Measurements from ENCODE around the gene TMEM165. TPM values are rescaled to one million over a fixed set of nuclear protein-coding genes. Genes with fewer than 3 reads are reported as not detected.
A peak's percentile ranks its signal among the peaks of the same experiment; 100 is the strongest.

Gene TMEM165
- total and polyA plus RNA-seq, 9 of the 15 experiments (the other 6 are each of a cell fraction or from before 2014, with no cell fraction given): 21.3 to 145 (median 96.8) TPM

DNA sequence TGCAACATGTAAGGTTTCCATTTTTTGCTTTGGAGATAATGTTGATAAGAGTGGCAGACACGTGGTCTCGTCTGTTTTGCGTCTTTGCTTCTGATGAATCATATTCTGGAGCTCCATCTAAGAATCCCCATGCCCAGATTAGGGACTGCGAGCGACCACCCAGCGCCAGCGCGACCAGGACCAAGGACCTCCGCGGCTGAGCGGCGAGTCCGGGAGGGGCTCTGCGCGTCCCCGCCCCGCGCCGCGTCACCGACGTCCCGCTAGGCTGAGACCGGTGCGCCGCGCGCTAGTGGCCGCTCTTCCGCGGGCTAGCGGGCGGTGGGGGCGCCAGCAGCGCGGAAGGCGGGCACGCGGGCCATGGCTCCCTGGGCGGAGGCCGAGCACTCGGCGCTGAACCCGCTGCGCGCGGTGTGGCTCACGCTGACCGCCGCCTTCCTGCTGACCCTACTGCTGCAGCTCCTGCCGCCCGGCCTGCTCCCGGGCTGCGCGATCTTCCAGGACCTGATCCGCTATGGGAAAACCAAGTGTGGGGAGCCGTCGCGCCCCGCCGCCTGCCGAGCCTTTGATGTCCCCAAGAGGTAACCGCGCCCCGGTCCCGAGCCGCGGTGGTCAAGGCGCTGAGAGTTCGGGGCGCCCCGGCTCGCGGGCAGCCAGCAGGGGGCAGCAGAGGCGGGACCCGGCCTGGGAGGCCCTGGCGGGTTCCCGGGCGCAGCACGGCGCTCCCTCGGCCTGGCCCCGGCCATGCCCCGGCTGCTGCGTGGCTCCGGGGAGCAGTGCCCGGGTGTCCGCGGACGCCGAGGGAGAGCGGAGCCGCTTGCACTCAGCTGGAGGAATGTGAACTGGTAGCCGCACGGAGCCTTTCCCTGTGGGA lies 49.5 kb upstream of the TMEM165 start, which contains the start of gene SRD5A3 (continued):
- TF ChIP-seq, protein P1, sequence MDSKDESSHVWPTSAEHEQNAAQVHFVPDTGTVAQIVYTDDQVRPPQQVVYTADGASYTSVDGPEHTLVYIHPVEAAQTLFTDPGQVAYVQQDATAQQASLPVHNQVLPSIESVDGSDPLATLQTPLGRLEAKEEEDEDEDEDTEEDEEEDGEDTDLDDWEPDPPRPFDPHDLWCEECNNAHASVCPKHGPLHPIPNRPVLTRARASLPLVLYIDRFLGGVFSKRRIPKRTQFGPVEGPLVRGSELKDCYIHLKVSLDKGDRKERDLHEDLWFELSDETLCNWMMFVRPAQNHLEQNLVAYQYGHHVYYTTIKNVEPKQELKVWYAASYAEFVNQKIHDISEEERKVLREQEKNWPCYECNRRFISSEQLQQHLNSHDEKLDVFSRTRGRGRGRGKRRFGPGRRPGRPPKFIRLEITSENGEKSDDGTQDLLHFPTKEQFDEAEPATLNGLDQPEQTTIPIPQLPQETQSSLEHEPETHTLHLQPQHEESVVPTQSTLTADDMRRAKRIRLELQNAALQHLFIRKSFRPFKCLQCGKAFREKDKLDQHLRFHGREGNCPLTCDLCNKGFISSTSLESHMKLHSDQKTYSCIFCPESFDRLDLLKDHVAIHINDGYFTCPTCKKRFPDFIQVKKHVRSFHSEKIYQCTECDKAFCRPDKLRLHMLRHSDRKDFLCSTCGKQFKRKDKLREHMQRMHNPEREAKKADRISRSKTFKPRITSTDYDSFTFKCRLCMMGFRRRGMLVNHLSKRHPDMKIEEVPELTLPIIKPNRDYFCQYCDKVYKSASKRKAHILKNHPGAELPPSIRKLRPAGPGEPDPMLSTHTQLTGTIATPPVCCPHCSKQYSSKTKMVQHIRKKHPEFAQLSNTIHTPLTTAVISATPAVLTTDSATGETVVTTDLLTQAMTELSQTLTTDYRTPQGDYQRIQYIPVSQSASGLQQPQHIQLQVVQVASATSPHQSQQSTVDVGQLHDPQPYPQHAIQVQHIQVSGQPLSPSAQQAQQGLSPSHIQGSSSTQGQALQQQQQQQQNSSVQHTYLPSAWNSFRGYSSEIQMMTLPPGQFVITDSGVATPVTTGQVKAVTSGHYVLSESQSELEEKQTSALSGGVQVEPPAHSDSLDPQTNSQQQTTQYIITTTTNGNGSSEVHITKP (IDR thresholded peaks at IDR 0.05; ENCODE audit: partially characterized antibody): no peak
- TF ChIP-seq NCOA4 (IDR thresholded peaks at IDR 0.05; ENCODE audit: partially characterized antibody) (no peak), ZNF184 (CRISPR knock-in tag; IDR thresholded peaks at IDR 0.05) (no peak), HOXB6 (CRISPR knock-in tag; IDR thresholded peaks at IDR 0.05; ENCODE audit: borderline replicate concordance) (no peak), RBM25 (IDR thresholded peaks at IDR 0.05; ENCODE audit: low read depth, low read length, severe bottlenecking) (peak; percentile 29), MAFG (tag; conservative IDR thresholded peaks at IDR 0.05) (no peak), SAP30 (IDR thresholded peaks at IDR 0.05; ENCODE audit: borderline replicate concordance, insufficient read depth, low read depth, low read length, poor library complexity, severe bottlenecking) (no peak), CHCHD3 (CRISPR knock-in tag; IDR thresholded peaks at IDR 0.05) (no peak), SMARCA4 (IDR thresholded peaks at IDR 0.05) (no peak), ZNF24 (IDR thresholded peaks at IDR 0.05) (peak; percentile 73; the same call in 1 of the 2 replicates), FIP1L1 (IDR thresholded peaks at IDR 0.05; ENCODE audit: low read depth, low read length, poor library complexity, severe bottlenecking) (peak; percentile 94), TRIM24 (IDR thresholded peaks at IDR 0.05) (peak in 1 of 2 experiments; percentile 18; a peak in 1 of 4 replicates), EHMT2 (IDR thresholded peaks at IDR 0.05) (no peak), TAF9B (IDR thresholded peaks at IDR 0.05; ENCODE audit: partially characterized antibody) (no peak), ZNF586 (CRISPR knock-in tag; conservative IDR thresholded peaks at IDR 0.05) (no peak), ELF2 (CRISPR knock-in tag; IDR thresholded peaks at IDR 0.05) (0 out of 2 replicates have a peak, but pooled peaks have one; percentile 56), GATAD2B (IDR thresholded peaks at IDR 0.05; ENCODE audit: borderline replicate concordance) (peak; percentile 94), NONO (IDR thresholded peaks at IDR 0.05; ENCODE audit: low read depth in 2 of 2, low read length in 1 of 2) (peak; percentile 70 to 96; a peak in 3 of 4 replicates), FOXM1 (IDR thresholded peaks at IDR 0.05; ENCODE audit: low read depth) (no peak), FOXM1 (CRISPR knock-in tag; IDR thresholded peaks at IDR 0.05; ENCODE audit: low read depth) (peak; percentile 94; the same call in 1 of the 2 replicates)
- TF ChIP-seq, protein P2, sequence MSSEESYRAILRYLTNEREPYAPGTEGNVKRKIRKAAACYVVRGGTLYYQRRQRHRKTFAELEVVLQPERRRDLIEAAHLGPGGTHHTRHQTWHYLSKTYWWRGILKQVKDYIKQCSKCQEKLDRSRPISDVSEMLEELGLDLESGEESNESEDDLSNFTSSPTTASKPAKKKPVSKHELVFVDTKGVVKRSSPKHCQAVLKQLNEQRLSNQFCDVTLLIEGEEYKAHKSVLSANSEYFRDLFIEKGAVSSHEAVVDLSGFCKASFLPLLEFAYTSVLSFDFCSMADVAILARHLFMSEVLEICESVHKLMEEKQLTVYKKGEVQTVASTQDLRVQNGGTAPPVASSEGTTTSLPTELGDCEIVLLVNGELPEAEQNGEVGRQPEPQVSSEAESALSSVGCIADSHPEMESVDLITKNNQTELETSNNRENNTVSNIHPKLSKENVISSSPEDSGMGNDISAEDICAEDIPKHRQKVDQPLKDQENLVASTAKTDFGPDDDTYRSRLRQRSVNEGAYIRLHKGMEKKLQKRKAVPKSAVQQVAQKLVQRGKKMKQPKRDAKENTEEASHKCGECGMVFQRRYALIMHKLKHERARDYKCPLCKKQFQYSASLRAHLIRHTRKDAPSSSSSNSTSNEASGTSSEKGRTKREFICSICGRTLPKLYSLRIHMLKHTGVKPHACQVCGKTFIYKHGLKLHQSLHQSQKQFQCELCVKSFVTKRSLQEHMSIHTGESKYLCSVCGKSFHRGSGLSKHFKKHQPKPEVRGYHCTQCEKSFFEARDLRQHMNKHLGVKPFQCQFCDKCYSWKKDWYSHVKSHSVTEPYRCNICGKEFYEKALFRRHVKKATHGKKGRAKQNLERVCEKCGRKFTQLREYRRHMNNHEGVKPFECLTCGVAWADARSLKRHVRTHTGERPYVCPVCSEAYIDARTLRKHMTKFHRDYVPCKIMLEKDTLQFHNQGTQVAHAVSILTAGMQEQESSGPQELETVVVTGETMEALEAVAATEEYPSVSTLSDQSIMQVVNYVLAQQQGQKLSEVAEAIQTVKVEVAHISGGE (CRISPR knock-in tag; IDR thresholded peaks at IDR 0.05): peak in 1 of 3 experiments; percentile 73; a peak in 1 of 6 replicates
